ENCODE data around the gene APPL2.

DNA sequence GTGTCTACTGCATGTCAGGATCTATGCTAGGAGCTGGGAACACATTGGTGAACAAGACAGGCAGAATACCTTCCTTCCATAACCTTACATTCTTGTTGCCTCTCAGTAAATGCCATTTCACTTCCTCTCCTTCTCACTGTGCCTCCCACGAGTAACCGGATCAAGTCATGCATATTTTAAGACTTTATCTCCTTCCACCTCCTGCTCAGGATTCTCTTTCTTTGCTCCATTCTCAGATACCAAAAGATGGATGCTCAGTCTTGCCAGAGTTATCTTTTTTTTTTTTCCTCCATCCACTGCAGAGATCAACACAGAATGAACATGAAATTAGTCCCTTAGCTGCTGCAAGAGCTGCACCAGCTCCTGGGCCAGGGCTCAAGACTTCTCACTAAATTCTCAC, 20.0 kb upstream of the APPL2 start:
- TF ChIP-seq GATA2 (IDR thresholded peaks at IDR 0.05; ENCODE audit: low read depth, low read length) (no peak), GATA3 (IDR thresholded peaks at IDR 0.05; ENCODE audit: low read depth, low read length) (no peak)
